ENCODE measurements around the gene TMEM132C.

GRCh38 chr12:128318341-128318740 lies 51.4 kb downstream of the TMEM132C start:
- TF ChIP-seq, protein P1, sequence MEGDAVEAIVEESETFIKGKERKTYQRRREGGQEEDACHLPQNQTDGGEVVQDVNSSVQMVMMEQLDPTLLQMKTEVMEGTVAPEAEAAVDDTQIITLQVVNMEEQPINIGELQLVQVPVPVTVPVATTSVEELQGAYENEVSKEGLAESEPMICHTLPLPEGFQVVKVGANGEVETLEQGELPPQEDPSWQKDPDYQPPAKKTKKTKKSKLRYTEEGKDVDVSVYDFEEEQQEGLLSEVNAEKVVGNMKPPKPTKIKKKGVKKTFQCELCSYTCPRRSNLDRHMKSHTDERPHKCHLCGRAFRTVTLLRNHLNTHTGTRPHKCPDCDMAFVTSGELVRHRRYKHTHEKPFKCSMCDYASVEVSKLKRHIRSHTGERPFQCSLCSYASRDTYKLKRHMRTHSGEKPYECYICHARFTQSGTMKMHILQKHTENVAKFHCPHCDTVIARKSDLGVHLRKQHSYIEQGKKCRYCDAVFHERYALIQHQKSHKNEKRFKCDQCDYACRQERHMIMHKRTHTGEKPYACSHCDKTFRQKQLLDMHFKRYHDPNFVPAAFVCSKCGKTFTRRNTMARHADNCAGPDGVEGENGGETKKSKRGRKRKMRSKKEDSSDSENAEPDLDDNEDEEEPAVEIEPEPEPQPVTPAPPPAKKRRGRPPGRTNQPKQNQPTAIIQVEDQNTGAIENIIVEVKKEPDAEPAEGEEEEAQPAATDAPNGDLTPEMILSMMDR (IDR thresholded peaks at IDR 0.05) = no peak
- TF ChIP-seq, protein P2, sequence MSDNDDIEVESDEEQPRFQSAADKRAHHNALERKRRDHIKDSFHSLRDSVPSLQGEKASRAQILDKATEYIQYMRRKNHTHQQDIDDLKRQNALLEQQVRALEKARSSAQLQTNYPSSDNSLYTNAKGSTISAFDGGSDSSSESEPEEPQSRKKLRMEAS (IDR thresholded peaks at IDR 0.05; ENCODE audit: low read depth) = no peak

Data from SK-N-SH (cell line).